Testis (tissue), 3 donors: Measurements from ENCODE around the gene MAPK8IP3. TPM values are rescaled to one million over a fixed set of nuclear protein-coding genes. Genes with fewer than 3 reads are reported as not detected.

Source experiments
- DNase-seq: peaks from one replicate; pipeline ENCODE4 v3.0.0-alpha.2; 2019
- H3K27ac ChIP-seq, 2 donors: fragments of 200-600 bp; sonication (generic); one replicate each; pipeline ENCODE4 v1.5.1; 2019
- H3K27me3 ChIP-seq: fragments of 200-600 bp; sonication (generic); one replicate; pipeline ENCODE4 v1.5.1; 2019
- H3K36me3 ChIP-seq: fragments of 200-600 bp; sonication (generic); one replicate; pipeline ENCODE4 v1.5.1; 2017; ENCODE audit warnings: low read depth; ENCODE audit errors: missing control alignments
- H3K4me1 ChIP-seq: fragments of 200-600 bp; sonication (generic); one replicate; pipeline ENCODE4 v1.5.1; 2019
- H3K4me3 ChIP-seq, 2 donors: fragments of 200-600 bp; sonication (generic); one replicate each; pipeline ENCODE4 v1.5.1; 2017 to 2019
- H3K9me3 ChIP-seq: fragments of 200-600 bp; sonication (generic); one replicate; pipeline ENCODE4 v1.5.1; 2017
- CTCF ChIP-seq, 3 experiments: fragments of 450-650 bp in 2 of 3; fragments of 200-600 bp in 1 of 3; sonication (generic) in 1 of 3; IDR thresholded peaks; one replicate each; pipeline ENCODE4 v1.5.1; 2016 to 2019; ENCODE audit warnings: antibody characterized with exemption in 3 of 3, mild to moderate bottlenecking in 2 of 3, moderate library complexity in 1 of 3
- POLR2A ChIP-seq: fragments of 450-650 bp; IDR thresholded peaks from one replicate; pipeline ENCODE4 v1.6.1; 2017; ENCODE audit warnings: antibody characterized with exemption, mild to moderate bottlenecking, moderate library complexity
- WGBS, 2 donors: methylation state at CpG; one replicate each; pipeline ENCODE4 v1.1.5; 2018; 5-methylcytosine and 5-hydroxymethylcytosine counted together
- intact Hi-C: fragments of 100-400 bp; cut with DNase I; formaldehyde crosslinking; loops from one replicate; pipeline ENCODE4 v1.15.1; 2023; ENCODE audit warnings: low total_unique reads
- polyA plus RNA-seq: library from polyadenylated mRNA; stranded (reverse); fragments of 350-450 nt; fragmentation: Illumina TruSeq; extraction: RNeasy Lipid Tissue Mini Kit (QIAGEN cat#74804); gene quantifications from one replicate; pipeline ENCODE4 v1.2.3, GENCODE V29; 2014; ENCODE audit warnings: low read depth, low replicate concordance; ENCODE audit not compliant: insufficient read depth
- total RNA-seq, 2 donors: library from RNA; depleted of rRNA; stranded (reverse); fragments of >200 nt; gene quantifications; one replicate each; pipeline ENCODE4 v1.2.3, GENCODE V29; 2016

Gene MAPK8IP3
- total and polyA plus RNA-seq, 3 donors from 2014 or later: 52.7 to 154 (median 128) TPM

DNA sequence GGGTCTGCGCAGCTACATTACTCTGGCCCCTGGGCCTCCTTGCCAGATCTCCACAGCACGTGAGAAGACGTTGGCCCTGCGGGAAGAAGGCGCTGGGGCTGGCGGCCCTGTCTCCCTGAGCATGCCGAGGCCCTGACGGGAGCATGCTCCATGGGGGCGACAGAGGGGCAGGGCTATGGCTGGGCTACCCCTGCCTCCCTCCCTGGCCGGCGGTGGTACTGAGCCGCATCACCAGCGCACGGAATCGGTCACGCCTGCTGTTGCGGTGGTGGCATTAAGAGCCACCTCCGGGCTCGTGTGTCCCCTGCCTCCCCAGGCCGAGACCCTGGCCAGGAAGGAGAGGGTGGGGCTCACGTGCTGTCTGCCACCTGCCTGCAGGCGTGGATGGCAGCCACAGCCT lies 28.1 kb downstream of the MAPK8IP3 start:
- H3K36me3 ChIP-seq: no peaks in the 10 kb centered on the region
- no peak for DNase-seq
- H3K4me1 ChIP-seq: no peaks in the 10 kb centered on the region
- intact Hi-C loops: no loop called here
- no peaks in the 10 kb centered on the region for H3K27me3 ChIP-seq
- no peak overlapping the region for H3K27ac ChIP-seq
- H3K9me3 ChIP-seq: no peaks in the 10 kb centered on the region
- H3K4me3 ChIP-seq: no peak overlapping the region
- 92% methylated on average over 22 of the region's 22 CpGs; no CpG with 5 or more reads in 1 of the 2 donors for WGBS, 2 donors
- no peak for TF ChIP-seq POLR2A
- TF ChIP-seq CTCF (IDR thresholded peaks at IDR 0.05): no peak

- Histone ChIP-seq H3K36me3 (no peaks in the 10 kb centered on the region), H3K4me3 (no peak overlapping the region), H3K27me3 (no peaks in the 10 kb centered on the region), H3K27ac (no peak overlapping the region), H3K4me1 (no peaks in the 10 kb centered on the region), H3K9me3 (no peaks in the 10 kb centered on the region)
- no peak for DNase-seq
- intact Hi-C loops: no loop called here
- TF ChIP-seq POLR2A (no peak), CTCF (IDR thresholded peaks at IDR 0.05) (no peak)
- WGBS, 2 donors: 96 to 98% methylated on average over 11 to 22 of the region's 22 CpGs
Measured at GRCh38 chr16:1734816-1735215, 28.8 kb downstream of the MAPK8IP3 start.

DNA sequence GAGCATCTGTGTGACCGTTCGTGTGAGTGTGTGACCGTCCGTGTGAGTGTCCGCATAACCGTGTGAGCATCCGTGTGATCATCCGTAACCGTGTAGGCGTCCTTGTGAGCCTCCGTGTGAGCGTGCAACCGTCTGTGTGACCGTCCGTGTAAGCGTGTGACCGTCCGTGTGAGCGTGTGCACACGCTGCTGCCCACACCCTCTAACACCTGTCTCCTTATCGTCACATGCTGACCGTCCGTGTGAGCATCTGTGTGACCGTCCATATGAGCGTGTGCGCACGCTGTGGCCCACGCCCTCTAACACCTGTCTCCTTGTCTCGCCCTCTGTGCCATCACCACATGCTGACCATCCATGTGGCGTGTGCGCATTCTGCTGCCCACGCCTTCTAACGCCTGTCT lies 34.2 kb downstream of the MAPK8IP3 start:
- WGBS, 2 donors: 90 to 92% methylated on average over 32 to 33 of the region's 33 CpGs
- TF ChIP-seq POLR2A (no peak), CTCF (IDR thresholded peaks at IDR 0.05) (no peak)
- DNase-seq: no peak
- H3K27me3 ChIP-seq: no peaks in the 10 kb centered on the region
- no peak overlapping the region for H3K4me3 ChIP-seq
- intact Hi-C loops: no loop called here
- H3K27ac ChIP-seq: no peak overlapping the region
- no peaks in the 10 kb centered on the region for H3K9me3 ChIP-seq
- H3K36me3 ChIP-seq: no peaks in the 10 kb centered on the region
- no peaks in the 10 kb centered on the region for H3K4me1 ChIP-seq

GRCh38 chr16:1740781-1741490 lies 34.9 kb downstream of the MAPK8IP3 start:
- Histone ChIP-seq H3K4me3 (no peak overlapping the region), H3K9me3 (no peaks in the 10 kb centered on the region), H3K27me3 (no peaks in the 10 kb centered on the region), H3K36me3 (no peaks in the 10 kb centered on the region), H3K27ac (no peak overlapping the region), H3K4me1 (no peaks in the 10 kb centered on the region)
- DNase-seq: no peak
- 88 to 91% methylated on average over 22 to 30 of the region's 30 CpGs for WGBS, 2 donors
- TF ChIP-seq CTCF (IDR thresholded peaks at IDR 0.05) (no peak), POLR2A (no peak)
- intact Hi-C loops: no loop called here
